Thoracic aorta (tissue), 2 donors: ENCODE data around the gene OR2T11. TPM values are rescaled to one million over a fixed set of nuclear protein-coding genes. Genes with fewer than 3 reads are reported as not detected.
"Not testable (repeated sequence)": the region's sequence is repeated elsewhere in the genome, so short reads cannot be mapped to it uniquely, and the experiment has no call there.

Experiments used
- ATAC-seq: fragments of 150-250 bp; one replicate; pipeline ENCODE4 v1.8.0; 2017; ENCODE audit warnings: low read depth; ENCODE audit not compliant: insufficient number of reproducible peaks, low FRiP score
- DNase-seq: peaks from one replicate; pipeline ENCODE4 v3.0.0-alpha.2; 2020; ENCODE audit warnings: low spot score
- H3K27ac ChIP-seq, 2 donors: fragments of 200-600 bp; sonication (generic); 1 replicate in 1 of 2; 2 replicates in 1 of 2; pipeline ENCODE4 v1.5.1; 2016; ENCODE audit warnings: mild to moderate bottlenecking in 2 of 2, moderate library complexity in 2 of 2
- H3K27me3 ChIP-seq: fragments of 200-600 bp; sonication (generic); replicated peaks from 2 replicates; pipeline ENCODE4 v1.6.0; 2016; ENCODE audit warnings: mild to moderate bottlenecking; ENCODE audit not compliant: insufficient read depth
- H3K36me3 ChIP-seq: fragments of 200-600 bp; sonication (generic); one replicate; pipeline ENCODE4 v1.5.1; 2016
- H3K4me1 ChIP-seq, 2 donors: fragments of 200-600 bp; sonication (generic); 1 replicate in 1 of 2; 2 replicates in 1 of 2; pipeline versions ENCODE4 v1.5.1 to v1.6.0; 2016; ENCODE audit warnings: low read depth in 2 of 2, mild to moderate bottlenecking in 1 of 2; ENCODE audit not compliant: control insufficient read depth in 1 of 2
- H3K4me3 ChIP-seq: fragments of 200-600 bp; sonication (generic); 2 replicates; pipeline ENCODE4 v1.5.1; 2016; ENCODE audit warnings: mild to moderate bottlenecking
- H3K9me3 ChIP-seq: fragments of 200-600 bp; sonication (generic); 2 replicates; pipeline ENCODE4 v1.5.1; 2016
- total RNA-seq, 2 donors: library from RNA; depleted of rRNA; stranded (reverse); fragments of >200 nt; gene quantifications; one replicate each; pipeline versions ENCODE4 v1.1.0 to v1.2.3, GENCODE V29; 2016
- TF ChIP-seq, protein P1 (sequence below): fragments of 200-600 bp; sonication (generic); IDR thresholded peaks from one replicate; pipeline ENCODE4 v1.5.1; 2019; ENCODE audit warnings: antibody characterized with exemption

OR2T11 gene
- total RNA-seq, 2 donors from 2014 or later: not detected

DNA sequence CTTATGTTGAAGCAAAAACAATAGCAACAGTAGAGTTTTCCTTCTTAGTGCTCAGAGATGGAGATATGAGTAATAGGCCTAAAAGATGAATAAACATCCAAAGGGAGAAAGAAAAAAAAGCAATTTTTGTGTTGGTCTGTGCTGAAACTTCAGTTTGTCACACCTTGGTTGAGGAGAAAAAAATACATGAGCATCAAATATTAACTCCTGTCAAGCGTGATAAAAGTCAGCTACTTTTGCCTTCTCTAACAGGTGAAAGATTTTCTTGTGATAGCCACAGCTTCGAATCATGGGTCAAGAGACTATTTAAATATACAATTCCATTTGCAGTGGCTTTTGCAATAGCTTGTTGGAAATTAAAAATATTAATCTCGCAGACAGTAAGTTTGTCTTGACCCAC, 6.0 kb upstream of the OR2T11 start:
- not testable (repeated sequence) for H3K9me3 ChIP-seq, H3K27me3 ChIP-seq, H3K36me3 ChIP-seq, H3K4me3 ChIP-seq, DNase-seq, H3K27ac ChIP-seq, ATAC-seq, H3K4me1 ChIP-seq

DNA sequence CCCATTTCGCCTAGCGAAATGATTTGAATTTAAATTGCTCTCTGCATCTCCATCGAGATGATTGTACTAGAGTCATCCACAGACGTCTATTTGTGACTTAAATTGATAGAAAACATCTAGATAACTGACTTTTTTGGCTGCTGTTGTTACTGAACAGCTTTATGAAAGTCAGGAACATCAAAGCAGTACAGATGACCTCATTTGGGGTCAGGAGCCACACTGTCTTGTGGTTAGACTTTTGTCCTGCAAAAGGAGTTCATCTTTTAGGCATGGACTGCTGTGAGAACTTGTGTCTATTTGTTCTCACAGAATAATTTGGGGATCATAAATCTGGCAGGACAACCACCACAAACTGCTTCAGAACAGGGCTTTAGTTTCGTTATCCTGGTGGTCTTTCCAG, 4.8 kb upstream of the OR2T11 start:
- not testable (repeated sequence) for H3K27ac ChIP-seq, H3K4me3 ChIP-seq, H3K9me3 ChIP-seq, H3K36me3 ChIP-seq, ATAC-seq, H3K4me1 ChIP-seq, H3K27me3 ChIP-seq, DNase-seq

DNA sequence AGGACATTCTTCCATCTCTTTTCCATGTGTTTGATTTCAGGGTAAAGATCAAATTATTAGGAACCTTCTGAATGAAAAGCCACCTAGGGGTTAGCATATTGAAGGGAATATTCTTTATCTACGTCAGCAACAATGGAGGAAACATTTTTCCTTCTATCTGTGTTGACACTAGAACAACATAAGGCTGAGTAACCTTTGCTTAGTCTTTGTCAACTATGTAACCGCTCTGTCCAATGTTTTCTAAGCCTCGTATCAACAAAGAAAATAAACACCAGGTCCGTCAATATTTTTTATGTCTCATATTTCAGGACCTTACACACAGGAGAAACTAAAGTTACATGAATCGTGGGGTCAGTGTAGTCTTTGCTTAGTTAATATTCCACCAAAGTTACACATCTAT, 1.7 kb upstream of the OR2T11 start:
- H3K27me3 ChIP-seq, H3K4me1 ChIP-seq, H3K4me3 ChIP-seq, ATAC-seq, H3K36me3 ChIP-seq, H3K9me3 ChIP-seq, H3K27ac ChIP-seq, DNase-seq: not testable (repeated sequence)

DNA sequence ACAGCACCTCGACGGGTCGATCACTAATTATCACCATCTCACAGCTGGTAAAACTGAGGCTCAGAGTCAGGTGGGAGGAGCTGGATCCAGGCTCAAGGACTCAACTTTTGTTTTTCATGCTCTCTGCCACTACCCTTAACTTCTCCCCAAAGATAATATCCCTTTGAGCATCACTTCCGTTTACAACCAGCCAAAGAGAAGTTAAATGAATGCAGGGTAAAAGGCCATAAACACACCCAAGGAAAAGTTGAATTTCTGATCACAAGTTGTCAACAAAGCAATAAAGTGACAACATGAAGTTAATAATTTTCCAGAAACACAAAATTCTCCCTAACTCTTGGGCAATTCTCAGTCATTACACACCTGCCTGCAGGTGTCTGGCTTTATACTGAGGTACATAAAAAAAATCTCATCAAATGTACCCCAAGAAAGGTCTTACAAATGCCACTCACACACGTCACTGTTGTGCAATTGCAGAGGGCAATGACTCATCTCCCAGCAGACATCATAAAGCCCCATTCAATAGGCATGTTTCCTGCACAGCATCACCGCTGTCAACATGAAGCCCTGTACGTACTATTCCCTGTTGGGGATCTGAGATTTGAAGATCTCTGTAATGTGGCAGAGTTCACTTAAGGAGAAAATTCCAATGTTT, 3.4 kb downstream of the OR2T11 start:
- TF ChIP-seq, protein P1, sequence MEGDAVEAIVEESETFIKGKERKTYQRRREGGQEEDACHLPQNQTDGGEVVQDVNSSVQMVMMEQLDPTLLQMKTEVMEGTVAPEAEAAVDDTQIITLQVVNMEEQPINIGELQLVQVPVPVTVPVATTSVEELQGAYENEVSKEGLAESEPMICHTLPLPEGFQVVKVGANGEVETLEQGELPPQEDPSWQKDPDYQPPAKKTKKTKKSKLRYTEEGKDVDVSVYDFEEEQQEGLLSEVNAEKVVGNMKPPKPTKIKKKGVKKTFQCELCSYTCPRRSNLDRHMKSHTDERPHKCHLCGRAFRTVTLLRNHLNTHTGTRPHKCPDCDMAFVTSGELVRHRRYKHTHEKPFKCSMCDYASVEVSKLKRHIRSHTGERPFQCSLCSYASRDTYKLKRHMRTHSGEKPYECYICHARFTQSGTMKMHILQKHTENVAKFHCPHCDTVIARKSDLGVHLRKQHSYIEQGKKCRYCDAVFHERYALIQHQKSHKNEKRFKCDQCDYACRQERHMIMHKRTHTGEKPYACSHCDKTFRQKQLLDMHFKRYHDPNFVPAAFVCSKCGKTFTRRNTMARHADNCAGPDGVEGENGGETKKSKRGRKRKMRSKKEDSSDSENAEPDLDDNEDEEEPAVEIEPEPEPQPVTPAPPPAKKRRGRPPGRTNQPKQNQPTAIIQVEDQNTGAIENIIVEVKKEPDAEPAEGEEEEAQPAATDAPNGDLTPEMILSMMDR: no peak
- Histone ChIP-seq H3K9me3 (no peaks in the 10 kb centered on the region), H3K36me3 (no peaks in the 10 kb centered on the region), H3K4me3 (no peak overlapping the region), H3K27me3 (no peaks in the 10 kb centered on the region), H3K27ac (no peak overlapping the region), H3K4me1 (no peaks in the 10 kb centered on the region)
- DNase-seq (no peak), ATAC-seq (no peak)

DNA sequence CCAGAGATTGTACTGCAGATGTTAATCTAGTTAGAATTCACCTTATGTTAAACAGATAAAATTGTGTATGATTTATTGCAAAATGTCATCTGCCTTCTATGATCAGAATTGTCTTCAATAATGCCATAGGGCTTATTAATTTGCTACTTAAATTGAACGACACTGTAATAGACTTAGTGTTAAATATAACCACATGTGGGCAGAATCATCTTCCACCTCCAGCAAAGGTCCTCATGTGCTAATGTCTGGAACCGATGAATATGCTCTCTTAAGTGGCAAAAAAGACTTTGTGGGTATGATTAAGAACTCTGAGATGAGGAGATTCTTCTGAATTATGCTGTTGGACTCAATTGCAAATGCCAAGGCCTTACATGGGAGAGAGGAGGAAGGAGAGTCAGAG, 4.3 kb downstream of the OR2T11 start:
- ATAC-seq (no peak), DNase-seq (no peak)
- Histone ChIP-seq H3K9me3 (no peaks in the 10 kb centered on the region), H3K36me3 (no peaks in the 10 kb centered on the region), H3K27ac (no peak overlapping the region), H3K27me3 (no peaks in the 10 kb centered on the region), H3K4me1 (no peaks in the 10 kb centered on the region), H3K4me3 (no peak overlapping the region)
- TF ChIP-seq, protein P1: no peak

DNA sequence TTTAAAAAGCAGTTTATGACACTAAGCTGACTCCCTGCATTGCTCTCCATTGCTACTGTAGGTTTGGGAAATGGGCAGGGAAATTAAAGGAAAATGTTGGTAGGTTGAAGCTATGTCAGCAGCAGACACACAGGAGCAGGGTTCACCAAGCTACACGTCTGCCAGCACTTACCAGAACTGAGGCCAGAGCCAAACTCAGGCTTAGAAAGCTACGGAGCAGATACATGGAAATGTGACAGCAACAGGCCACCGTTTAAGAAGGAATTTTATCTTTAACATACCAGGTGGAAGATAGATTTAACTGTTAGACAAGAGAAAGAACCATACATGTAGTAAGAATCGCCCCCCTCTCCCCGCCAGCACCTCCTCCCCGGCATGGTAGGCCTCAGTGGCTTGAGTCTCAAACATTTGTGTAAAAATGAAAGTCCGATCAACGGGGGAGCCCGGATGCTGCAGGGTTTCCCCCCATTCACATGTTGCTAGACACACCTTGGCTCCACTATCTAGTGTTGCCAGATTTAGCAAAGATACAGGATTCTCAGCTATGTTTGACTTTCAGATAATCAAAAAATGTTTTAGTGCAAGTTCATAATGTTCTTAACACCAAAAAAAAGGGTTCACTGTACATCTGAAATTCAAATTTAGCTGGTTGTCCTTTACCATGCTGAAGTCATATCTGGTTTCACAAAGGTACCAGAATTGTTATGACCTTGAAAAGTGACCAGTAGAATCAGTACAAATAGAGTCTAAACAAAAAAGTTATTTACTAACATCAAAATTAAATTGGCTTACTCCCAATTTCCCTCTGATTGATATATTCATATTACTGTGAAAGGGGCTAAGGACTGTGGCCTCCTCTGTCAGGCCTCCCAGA, 6.7 kb downstream of the OR2T11 start:
- DNase-seq (no peak), ATAC-seq (no peak)
- Histone ChIP-seq H3K27me3 (no peaks in the 10 kb centered on the region), H3K27ac (no peak overlapping the region), H3K4me1 (no peaks in the 10 kb centered on the region), H3K9me3 (no peaks in the 10 kb centered on the region), H3K36me3 (no peaks in the 10 kb centered on the region), H3K4me3 (no peak overlapping the region)
- TF ChIP-seq, protein P1: no peak
